Adrenal gland (tissue), 12 donors: ENCODE results near the gene CEP112. TPM values are rescaled to one million over a fixed set of nuclear protein-coding genes. Genes with fewer than 3 reads are reported as not detected.

Source experiments
- DNase-seq, 7 donors: peaks; one replicate each; pipeline ENCODE4 v3.0.0-alpha.2; 2019 to 2020
- H3K27ac ChIP-seq, 5 donors: fragments of 200-600 bp; sonication (generic) in 4 of 5; 1 replicate in 3 of 5; 2 replicates in 2 of 5; pipeline versions ENCODE4 v1.5.1 to v1.8.0; 2016 to 2020; ENCODE audit warnings: mild to moderate bottlenecking in 1 of 5
- H3K27me3 ChIP-seq: fragments of 200-600 bp; 2 replicates; pipeline ENCODE4 v1.8.0; 2021
- H3K36me3 ChIP-seq, 2 donors: fragments of 200-600 bp; replicated peaks in 1 of 2; 1 replicate in 1 of 2; 2 replicates in 1 of 2; pipeline versions ENCODE4 v1.5.1 to v1.8.0; 2018 to 2022
- H3K4me1 ChIP-seq, 2 donors: fragments of 200-600 bp; replicated peaks in 1 of 2; 1 replicate in 1 of 2; 2 replicates in 1 of 2; pipeline versions ENCODE4 v1.5.1 to v1.8.0; 2018 to 2021
- H3K4me3 ChIP-seq, 4 donors: fragments of 200-600 bp; sonication (generic) in 3 of 4; one replicate each; pipeline ENCODE4 v1.5.1; 2016 to 2018
- H3K9me3 ChIP-seq, 3 donors: fragments of 200-600 bp; sonication (generic) in 1 of 3; replicated peaks in 1 of 3; 1 replicate in 2 of 3; 2 replicates in 1 of 3; pipeline versions ENCODE4 v1.5.1 to v1.8.0; 2016 to 2021
- CTCF ChIP-seq, 6 experiments: fragments of 450-650 bp in 4 of 6; fragments of 200-600 bp in 2 of 6; sonication (generic) in 1 of 6; IDR thresholded peaks; 1 replicate in 5 of 6; 2 replicates in 1 of 6; pipeline versions ENCODE4 v1.5.1 to v1.8.0; 2016 to 2021; ENCODE audit warnings: antibody characterized with exemption in 6 of 6, mild to moderate bottlenecking in 2 of 6, moderate library complexity in 1 of 6
- POLR2A ChIP-seq, 2 donors: fragments of 450-650 bp; IDR thresholded peaks; one replicate each; pipeline ENCODE4 v1.6.1; 2017; ENCODE audit warnings: antibody characterized with exemption in 2 of 2, mild to moderate bottlenecking in 2 of 2, moderate library complexity in 1 of 2
- WGBS, 4 donors: extraction: QIAGEN DNeasy Blood & Tissue Kit in 2 of 4; methylation state at CpG; one replicate each; pipeline versions ENCODE4 v1.1.5 to v1.1.7; 2013 to 2017; 5-methylcytosine and 5-hydroxymethylcytosine counted together
- intact Hi-C, 2 donors: fragments of 100-400 bp; cut with DNase I; formaldehyde crosslinking; loops; one replicate each; pipeline versions ENCODE4 v1.14.1 to v1.15.0; 2022 to 2023
- polyA plus RNA-seq, 3 donors: library from polyadenylated mRNA; stranded (reverse); fragments of 200-250 nt in 2 of 3; fragments of 350-450 nt in 1 of 3; fragmentation: Illumina TruSeq in 1 of 3; extraction: RNeasy Lipid Tissue Mini Kit (QIAGEN cat#74804) in 1 of 3; gene quantifications; one replicate each; pipeline ENCODE4 v1.2.3, GENCODE V29; 2013 to 2014
- total RNA-seq, 9 donors: library from RNA; depleted of rRNA in 4 of 9; stranded (reverse); fragments of >200 nt in 4 of 9; fragments of 120-200 nt in 1 of 9; fragmentation: NEBNext Ultra II Directional in 1 of 9; extraction: Animal tissue kit (Norgen Biotek cat#: 25700) in 1 of 9; gene quantifications; one replicate each; pipeline versions ENCODE4 v1.1.0 to v1.2.4, GENCODE V29; 2013 to 2023
- donor health status: healthy with polysubstance abuse.
- donor health status: Bipolar disorder and iron deficiency.
- donor health status: DM: yes; HTN: yes; CAD: no.
- donor health status: DM: no; HTN: no; CAD: no.
- donor health status: DM: no; HTN: no; CAD: no.
- donor health status: DM: yes; HTN: yes; CAD: no.

CEP112 gene
- total and polyA plus RNA-seq, 12 donors, result 4.2 to 24.1 (median 9.6) TPM

DNA sequence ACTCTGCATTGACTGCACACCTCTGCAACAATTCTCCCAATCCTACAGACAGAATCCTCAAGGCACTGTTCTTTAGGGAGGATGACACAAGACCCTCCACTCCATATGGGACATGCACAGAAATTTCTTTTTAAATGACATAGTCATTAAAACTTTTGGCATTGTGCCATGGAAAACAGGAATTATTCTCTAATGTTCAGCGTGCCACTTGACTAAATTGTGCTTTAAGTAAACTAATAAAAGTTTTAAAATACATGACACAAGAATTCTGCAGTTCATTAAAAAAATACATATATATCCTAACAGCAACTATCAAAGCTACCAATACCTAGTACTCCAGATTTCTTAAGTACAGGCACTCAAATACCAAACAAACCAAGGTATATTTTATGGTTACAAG is 16.0 kb downstream of the CEP112 start:
- Histone ChIP-seq H3K4me3 (no peak overlapping the region), H3K27ac (no peak overlapping the region), H3K9me3 (no peaks in the 10 kb centered on the region), H3K27me3 (no peaks in the 10 kb centered on the region), H3K4me1 (no peaks in the 10 kb centered on the region), H3K36me3 (no peaks in the 10 kb centered on the region)
- intact Hi-C loops, result no loop called here
- WGBS, 4 donors, result 61 to 80% (median 70%) methylated on average over 1 of the region's 1 CpG
- TF ChIP-seq CTCF (IDR thresholded peaks at IDR 0.05), result no peak
- no peak for TF ChIP-seq POLR2A (IDR thresholded peaks at IDR 0.05)
- no peak for DNase-seq

DNA sequence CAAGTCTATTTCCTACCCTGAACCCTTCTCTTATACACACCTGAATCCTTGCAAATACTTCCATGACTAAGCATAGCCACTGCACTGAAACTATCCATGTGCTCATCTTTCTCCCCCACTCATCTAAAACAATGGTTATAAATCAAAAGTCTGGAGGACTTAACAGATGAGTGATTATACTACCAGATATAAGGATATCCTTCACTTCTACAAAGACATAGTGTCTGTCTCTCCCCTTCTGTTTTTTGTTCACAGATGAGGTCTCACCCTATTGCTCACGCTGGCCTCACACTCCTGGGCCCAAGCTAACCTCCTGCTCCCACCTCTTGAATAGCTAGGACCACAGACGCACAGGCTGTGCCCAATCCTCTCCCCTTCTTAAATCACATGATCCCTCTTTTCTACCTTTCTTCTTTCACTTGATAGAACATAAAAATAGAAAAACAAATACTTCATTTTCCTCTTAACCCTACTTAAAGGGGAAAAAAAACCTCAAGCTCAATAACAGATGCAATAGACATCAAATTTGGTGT is 19.2 kb downstream of the CEP112 start:
- TF ChIP-seq CTCF (IDR thresholded peaks at IDR 0.05), result no peak
- no peak for TF ChIP-seq POLR2A (IDR thresholded peaks at IDR 0.05)
- intact Hi-C loops, result no loop called here
- no peak overlapping the region for H3K4me3 ChIP-seq
- no peaks in the 10 kb centered on the region for H3K4me1 ChIP-seq
- H3K27me3 ChIP-seq, result no peaks in the 10 kb centered on the region
- no peak for DNase-seq
- H3K9me3 ChIP-seq, result no peaks in the 10 kb centered on the region
- no peaks in the 10 kb centered on the region for H3K36me3 ChIP-seq
- 48 to 79% (median 72%) methylated on average over 2 of the region's 2 CpGs for WGBS, 4 donors
- H3K27ac ChIP-seq, result no peak overlapping the region

DNA sequence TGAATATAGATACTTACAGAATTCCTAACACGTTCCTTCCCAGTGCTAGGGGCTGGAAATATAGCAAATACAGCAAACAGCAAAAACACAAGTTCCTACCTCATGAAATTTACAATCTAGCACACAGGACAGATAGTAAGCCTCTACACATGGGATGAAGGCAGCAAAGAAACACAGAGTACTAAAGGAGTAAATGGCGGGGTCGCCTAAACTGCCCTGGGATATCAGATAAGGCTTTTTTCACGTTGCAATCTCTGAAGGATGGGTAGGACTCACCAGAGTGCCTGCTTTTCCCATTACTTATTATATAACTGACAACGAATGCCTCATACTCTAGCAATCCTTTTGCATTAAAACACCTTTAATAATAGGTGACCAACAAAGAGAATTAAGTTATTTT is 19.8 kb downstream of the CEP112 start:
- Histone ChIP-seq H3K27ac (no peak overlapping the region), H3K27me3 (no peaks in the 10 kb centered on the region), H3K9me3 (no peaks in the 10 kb centered on the region), H3K36me3 (no peaks in the 10 kb centered on the region), H3K4me1 (no peaks in the 10 kb centered on the region), H3K4me3 (no peak overlapping the region)
- WGBS, 4 donors, result 73 to 80% (median 77%) methylated on average over 5 of the region's 5 CpGs
- no peak for DNase-seq
- TF ChIP-seq POLR2A (IDR thresholded peaks at IDR 0.05) (no peak), CTCF (IDR thresholded peaks at IDR 0.05) (no peak)
- intact Hi-C loops, result no loop called here

GRCh38 chr17:66171692-66172091 is 20.2 kb downstream of the CEP112 start:
- Histone ChIP-seq H3K27me3 (no peaks in the 10 kb centered on the region), H3K4me1 (no peaks in the 10 kb centered on the region), H3K27ac (no peak overlapping the region), H3K36me3 (no peaks in the 10 kb centered on the region), H3K9me3 (no peaks in the 10 kb centered on the region), H3K4me3 (no peak overlapping the region)
- intact Hi-C loops, result no loop called here
- no peak for TF ChIP-seq POLR2A (IDR thresholded peaks at IDR 0.05)
- no peak for TF ChIP-seq CTCF (IDR thresholded peaks at IDR 0.05)
- 66 to 72% (median 68%) methylated on average over 3 of the region's 3 CpGs for WGBS, 4 donors
- no peak for DNase-seq
